ENCODE data around the gene KLHL2.
A peak's percentile ranks its signal among the peaks of the same experiment; 100 is the strongest.
"Not testable (repeated sequence)": the region's sequence is repeated elsewhere in the genome, so short reads cannot be mapped to it uniquely, and the experiment has no call there.

Gene KLHL2

DNA sequence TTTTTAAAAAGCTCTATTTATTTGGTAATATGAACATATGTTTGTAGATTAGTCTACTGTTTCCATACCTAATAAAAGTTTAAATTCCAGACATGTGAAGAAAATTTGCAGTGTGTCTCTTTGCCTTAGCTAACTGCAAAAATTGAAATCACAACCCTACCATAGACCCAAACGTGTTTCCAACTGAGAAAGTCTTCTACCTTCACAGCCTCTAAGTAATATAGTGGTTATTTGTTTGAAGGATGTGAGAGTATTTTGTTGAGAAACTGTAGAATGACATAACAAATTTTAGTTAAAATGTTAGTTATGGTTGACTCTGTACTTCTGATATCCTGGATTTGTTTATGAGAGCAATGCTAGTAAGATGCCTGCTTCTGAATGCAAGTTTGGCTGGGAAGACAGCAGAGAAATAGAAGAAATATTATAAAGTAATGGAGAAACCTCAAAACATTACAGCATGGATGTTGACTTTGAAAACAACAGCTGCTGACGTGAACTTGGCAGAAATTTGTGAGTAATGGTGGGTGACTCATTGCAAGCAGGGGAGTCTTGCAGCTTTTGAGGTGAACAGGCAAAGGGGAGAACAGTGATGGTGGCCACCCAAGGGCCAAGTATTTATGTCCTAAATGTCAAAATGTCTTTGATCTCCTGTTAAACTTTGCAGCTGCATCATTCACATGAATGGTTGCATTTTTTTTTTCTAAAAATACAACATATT lies 7.8 kb downstream of the KLHL2 start:
- H3K4me3 ChIP-seq (ENCODE audit: low read length); H3K9ac ChIP-seq (ENCODE audit: low read length); H3K9me3 ChIP-seq (ENCODE audit: control insufficient read depth, low read length); H3K27me3 ChIP-seq (replicated peaks; ENCODE audit: control insufficient read depth, insufficient read depth, low read length); H3K36me3 ChIP-seq (ENCODE audit: control insufficient read depth, insufficient read depth, low read length, severe bottlenecking): not testable (repeated sequence)
- peak; percentile 70 for DNase-seq (ENCODE audit: low read depth)
- H3K4me1 ChIP-seq (ENCODE audit: control insufficient read depth, insufficient read depth, low read length) = peaks cover 11% of the 10 kb centered on the region

DNA sequence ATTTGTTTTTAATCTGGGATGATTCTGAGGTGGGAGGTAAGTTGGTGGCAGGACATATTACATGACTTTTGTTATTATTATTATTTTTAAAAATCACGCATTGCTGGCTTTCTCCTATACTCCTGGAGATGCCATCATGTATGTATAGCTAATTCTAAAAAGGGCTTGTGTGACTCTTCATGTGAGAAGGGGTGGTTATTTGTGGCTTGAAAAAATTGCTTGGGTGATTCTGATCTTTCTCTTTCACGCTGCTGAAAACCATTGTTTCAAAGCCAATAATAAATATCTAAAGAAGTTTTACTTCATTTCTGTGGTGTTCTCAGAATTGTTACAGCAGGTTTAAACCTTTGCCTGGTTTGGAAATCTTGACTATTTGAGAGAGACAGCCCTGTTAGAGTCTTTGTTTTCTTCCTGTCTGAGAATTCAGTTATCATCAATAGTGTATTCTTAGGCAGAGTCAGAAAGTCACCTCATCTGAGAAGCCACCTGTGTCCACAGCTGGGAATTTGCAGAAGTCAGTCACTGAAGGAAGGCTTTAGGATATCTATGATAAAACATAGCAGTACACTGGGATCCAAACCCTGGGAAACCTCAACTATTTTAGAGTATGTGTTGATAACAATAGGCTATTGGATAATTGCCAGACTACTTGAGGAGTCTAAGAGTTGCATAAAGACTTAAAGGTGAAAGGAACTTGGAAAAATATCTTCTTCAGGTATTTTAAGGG lies 8.6 kb downstream of the KLHL2 start:
- H3K4me3 ChIP-seq (ENCODE audit: low read length); H3K36me3 ChIP-seq (ENCODE audit: control insufficient read depth, insufficient read depth, low read length, severe bottlenecking); H3K9me3 ChIP-seq (ENCODE audit: control insufficient read depth, low read length); H3K27me3 ChIP-seq (replicated peaks; ENCODE audit: control insufficient read depth, insufficient read depth, low read length); DNase-seq (ENCODE audit: low read depth); H3K9ac ChIP-seq (ENCODE audit: low read length): not testable (repeated sequence)
- H3K4me1 ChIP-seq (ENCODE audit: control insufficient read depth, insufficient read depth, low read length) = peaks cover 11% of the 10 kb centered on the region

DNA sequence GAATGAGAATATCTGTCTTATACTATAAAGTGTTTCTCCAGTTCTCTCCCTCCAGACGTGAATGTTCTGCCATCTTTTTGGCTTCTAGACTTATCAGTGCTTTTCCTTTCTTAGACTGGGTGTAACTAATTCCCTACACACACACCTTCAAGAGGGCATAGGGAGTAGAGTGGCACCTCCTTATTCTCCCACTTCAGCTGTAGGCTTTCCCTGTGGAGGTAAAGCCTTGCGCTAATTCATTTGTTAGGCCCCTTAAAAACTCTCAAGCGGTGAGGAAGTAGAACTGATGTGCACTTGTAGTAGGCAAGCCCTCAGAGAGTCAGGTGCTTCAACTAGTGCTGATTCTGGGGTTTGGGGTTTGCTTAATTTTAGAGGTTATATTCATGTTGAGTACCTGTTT lies 10.0 kb downstream of the KLHL2 start:
- Histone ChIP-seq H3K9me3 (ENCODE audit: control insufficient read depth, low read length) (no peaks in the 10 kb centered on the region), H3K9ac (ENCODE audit: low read length) (no peak overlapping the region), H3K36me3 (ENCODE audit: control insufficient read depth, insufficient read depth, low read length, severe bottlenecking) (no peaks in the 10 kb centered on the region), H3K4me3 (ENCODE audit: low read length) (no peak overlapping the region), H3K4me1 (ENCODE audit: control insufficient read depth, insufficient read depth, low read length) (peaks cover 12% of the 10 kb centered on the region), H3K27me3 (replicated peaks; ENCODE audit: control insufficient read depth, insufficient read depth, low read length) (no peaks in the 10 kb centered on the region)
- no peak for DNase-seq (ENCODE audit: low read depth)

DNA sequence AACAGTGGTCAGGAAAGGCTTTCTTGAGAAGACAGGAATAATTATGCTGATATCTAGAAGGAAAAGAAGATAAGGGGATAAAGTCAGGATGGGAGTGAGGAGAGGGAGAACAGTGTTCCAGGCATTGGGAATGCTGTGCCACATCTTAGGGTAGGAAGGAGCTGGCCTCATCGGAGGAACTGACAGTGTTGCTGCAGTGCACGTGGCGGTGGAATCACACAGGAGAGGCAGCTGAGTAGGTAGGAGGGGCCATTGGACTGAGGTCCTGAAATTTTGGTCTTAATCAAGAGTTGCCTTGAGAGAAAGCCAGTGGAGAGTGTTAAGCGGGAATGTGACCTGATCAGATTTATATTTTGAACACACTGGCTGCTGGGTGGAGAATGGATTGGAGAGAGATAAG lies 13.9 kb downstream of the KLHL2 start:
- not testable (repeated sequence) for H3K9me3 ChIP-seq (ENCODE audit: control insufficient read depth, low read length); DNase-seq (ENCODE audit: low read depth); H3K9ac ChIP-seq (ENCODE audit: low read length); H3K4me3 ChIP-seq (ENCODE audit: low read length); H3K27me3 ChIP-seq (replicated peaks; ENCODE audit: control insufficient read depth, insufficient read depth, low read length); H3K36me3 ChIP-seq (ENCODE audit: control insufficient read depth, insufficient read depth, low read length, severe bottlenecking)
- H3K4me1 ChIP-seq (ENCODE audit: control insufficient read depth, insufficient read depth, low read length) = peaks cover 13% of the 10 kb centered on the region

DNA sequence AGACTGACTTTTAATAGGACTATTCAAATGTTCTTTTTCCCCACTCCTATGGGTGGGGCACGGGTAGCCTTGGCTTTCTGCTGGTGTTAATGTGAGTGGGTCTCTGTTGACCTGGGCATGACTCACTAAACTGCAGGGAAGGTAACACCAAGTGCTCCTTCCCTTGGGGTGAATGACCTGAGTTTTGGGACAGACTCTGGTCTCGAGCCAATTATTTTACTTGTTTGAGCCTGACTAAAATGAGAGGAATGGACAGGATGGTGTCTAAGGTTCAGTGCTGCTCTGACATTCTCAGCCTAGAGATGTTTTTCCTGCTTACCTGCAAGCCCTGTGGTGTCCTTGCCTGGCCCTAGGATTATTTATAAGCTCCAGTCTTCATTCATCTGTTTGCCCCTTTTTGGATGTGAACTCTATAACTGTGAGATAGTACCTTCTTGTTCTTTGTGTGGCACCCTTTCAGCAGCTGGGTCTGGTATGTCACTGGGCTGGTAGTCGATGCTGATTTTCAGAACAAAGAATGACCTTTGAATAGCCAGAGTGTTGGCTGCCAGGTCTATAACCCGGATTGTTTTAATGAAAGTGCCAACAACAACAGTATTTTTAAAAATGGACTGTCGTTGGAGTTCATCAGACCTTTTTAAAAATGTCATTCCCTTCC lies 14.8 kb downstream of the KLHL2 start:
- H3K4me1 ChIP-seq (ENCODE audit: control insufficient read depth, insufficient read depth, low read length); H3K27me3 ChIP-seq (replicated peaks; ENCODE audit: control insufficient read depth, insufficient read depth, low read length); H3K9me3 ChIP-seq (ENCODE audit: control insufficient read depth, low read length); DNase-seq (ENCODE audit: low read depth); H3K9ac ChIP-seq (ENCODE audit: low read length); H3K4me3 ChIP-seq (ENCODE audit: low read length); H3K36me3 ChIP-seq (ENCODE audit: control insufficient read depth, insufficient read depth, low read length, severe bottlenecking): not testable (repeated sequence)

DNA sequence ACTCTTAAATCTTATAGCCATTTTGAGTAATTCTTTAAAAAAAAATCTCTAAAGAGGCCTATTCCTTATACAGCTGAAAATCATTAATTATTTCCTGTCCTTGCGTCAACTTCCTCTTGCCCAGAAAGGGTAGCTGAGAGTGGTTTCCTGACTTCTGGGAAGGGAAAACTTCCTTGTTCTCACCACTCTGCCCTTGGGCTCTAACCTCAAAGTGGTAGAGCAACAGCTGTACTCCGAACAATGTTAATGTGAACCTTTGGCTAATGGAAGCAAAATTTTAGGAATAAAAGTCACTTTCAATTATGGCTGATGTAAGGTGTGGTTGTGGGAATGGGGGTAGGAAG lies 15.3 kb downstream of the KLHL2 start:
- no peak overlapping the region for H3K4me3 ChIP-seq (ENCODE audit: low read length)
- H3K4me1 ChIP-seq (ENCODE audit: control insufficient read depth, insufficient read depth, low read length) = peaks cover 5% of the 10 kb centered on the region
- H3K36me3 ChIP-seq (ENCODE audit: control insufficient read depth, insufficient read depth, low read length, severe bottlenecking) = no peaks in the 10 kb centered on the region
- H3K9ac ChIP-seq (ENCODE audit: low read length) = no peak overlapping the region
- no peaks in the 10 kb centered on the region for H3K9me3 ChIP-seq (ENCODE audit: control insufficient read depth, low read length)
- H3K27me3 ChIP-seq (replicated peaks; ENCODE audit: control insufficient read depth, insufficient read depth, low read length) = no peaks in the 10 kb centered on the region
- no peak for DNase-seq (ENCODE audit: low read depth)

DNA sequence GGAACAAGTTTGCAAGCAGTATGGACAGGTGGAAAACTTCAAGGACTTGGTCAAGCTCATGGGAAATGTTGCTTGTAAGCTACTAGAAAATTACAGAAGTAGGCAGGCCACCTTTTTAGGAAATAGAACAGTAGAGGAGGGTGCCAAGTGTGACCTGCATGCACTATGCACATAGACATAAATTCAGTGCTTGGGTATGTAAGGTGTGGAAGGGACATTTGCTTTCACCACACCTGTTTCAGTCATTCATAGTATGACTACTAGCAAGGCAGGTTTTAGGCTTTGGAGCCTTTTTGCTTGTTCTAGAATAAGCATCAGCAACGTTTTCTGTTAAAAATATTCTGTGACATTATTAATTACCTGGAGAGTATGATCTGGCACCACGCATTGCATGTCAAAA lies 20.0 kb downstream of the KLHL2 start:
- not testable (repeated sequence) for H3K36me3 ChIP-seq (ENCODE audit: control insufficient read depth, insufficient read depth, low read length, severe bottlenecking); H3K4me1 ChIP-seq (ENCODE audit: control insufficient read depth, insufficient read depth, low read length); H3K9me3 ChIP-seq (ENCODE audit: control insufficient read depth, low read length); DNase-seq (ENCODE audit: low read depth); H3K27me3 ChIP-seq (replicated peaks; ENCODE audit: control insufficient read depth, insufficient read depth, low read length); H3K9ac ChIP-seq (ENCODE audit: low read length); H3K4me3 ChIP-seq (ENCODE audit: low read length)

DNA sequence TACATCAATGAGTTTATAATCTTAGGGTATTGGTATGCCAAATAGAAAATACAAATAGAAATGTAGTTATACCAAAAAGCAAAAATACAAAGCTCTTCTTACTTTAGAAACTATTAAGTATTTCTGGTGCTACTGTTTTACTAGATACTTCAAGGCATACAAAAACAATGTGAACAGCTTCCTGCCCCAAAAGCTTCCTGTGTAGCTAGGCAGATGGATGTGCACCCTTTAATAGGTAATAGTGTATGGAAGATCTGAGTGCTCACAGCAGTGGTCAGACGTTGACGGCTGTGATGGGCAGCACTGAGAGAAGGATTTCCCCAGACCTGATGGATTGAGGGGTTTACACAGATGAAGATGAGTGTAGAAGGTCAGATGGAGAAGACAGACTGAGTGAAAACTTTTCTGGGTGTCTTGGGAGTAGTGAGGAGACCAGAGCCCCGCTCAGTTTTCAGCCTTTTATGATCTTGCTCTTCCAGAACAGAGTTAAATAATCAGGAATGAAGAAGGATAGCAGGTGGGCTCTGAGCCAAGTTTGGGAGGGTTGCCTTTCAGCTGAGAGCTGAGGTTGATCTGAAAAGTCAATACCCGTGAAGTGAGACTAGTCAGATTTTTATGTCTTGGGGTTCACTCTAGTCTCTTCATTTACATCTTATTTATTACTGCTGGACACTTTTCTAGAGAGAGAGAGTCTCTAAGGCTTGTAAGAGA lies 22.3 kb downstream of the KLHL2 start:
- H3K4me3 ChIP-seq (ENCODE audit: low read length); H3K36me3 ChIP-seq (ENCODE audit: control insufficient read depth, insufficient read depth, low read length, severe bottlenecking); DNase-seq (ENCODE audit: low read depth); H3K9me3 ChIP-seq (ENCODE audit: control insufficient read depth, low read length); H3K9ac ChIP-seq (ENCODE audit: low read length); H3K27me3 ChIP-seq (replicated peaks; ENCODE audit: control insufficient read depth, insufficient read depth, low read length); H3K4me1 ChIP-seq (ENCODE audit: control insufficient read depth, insufficient read depth, low read length): not testable (repeated sequence)

DNA sequence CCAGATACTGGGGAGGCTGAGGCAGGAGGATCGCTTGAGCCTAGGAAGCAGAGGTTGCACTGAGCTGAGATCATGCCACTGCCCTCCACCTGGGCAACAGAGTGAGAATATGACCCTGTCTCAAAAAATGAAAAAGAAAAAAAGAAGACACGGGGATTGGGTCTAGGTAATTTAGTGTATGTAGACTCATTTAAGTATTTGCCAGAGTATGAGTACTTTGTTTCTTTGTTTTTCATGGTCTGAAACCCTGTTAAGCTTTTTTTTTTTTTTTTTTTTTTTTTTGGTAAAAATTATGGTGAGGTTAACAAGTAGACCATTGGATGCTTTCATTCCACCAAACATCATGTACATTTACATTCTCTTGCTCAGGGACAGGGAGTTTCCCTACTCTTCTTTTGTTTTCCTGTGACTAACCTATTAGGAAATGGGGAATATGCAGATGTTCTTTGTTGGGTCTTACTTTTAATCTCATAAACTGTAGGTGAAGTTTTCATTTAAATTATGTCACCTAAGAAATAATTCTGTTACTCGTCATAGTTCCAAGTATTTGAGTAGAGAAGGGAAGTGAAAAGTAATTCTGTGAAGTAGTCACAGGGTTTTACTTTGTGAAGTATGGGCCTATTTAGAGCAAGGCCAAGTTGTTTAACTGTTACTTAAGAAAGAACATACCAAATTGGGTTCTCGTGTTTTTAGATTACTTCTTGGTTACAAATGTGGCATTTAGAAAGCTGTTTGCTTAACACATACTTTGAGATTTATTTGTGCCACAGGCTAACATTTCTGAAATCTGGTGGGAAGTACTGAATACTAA lies 25.5 kb downstream of the KLHL2 start:
- H3K27me3 ChIP-seq (replicated peaks; ENCODE audit: control insufficient read depth, insufficient read depth, low read length); H3K4me3 ChIP-seq (ENCODE audit: low read length); H3K4me1 ChIP-seq (ENCODE audit: control insufficient read depth, insufficient read depth, low read length); H3K9me3 ChIP-seq (ENCODE audit: control insufficient read depth, low read length); H3K9ac ChIP-seq (ENCODE audit: low read length); H3K36me3 ChIP-seq (ENCODE audit: control insufficient read depth, insufficient read depth, low read length, severe bottlenecking): not testable (repeated sequence)
- peak; percentile 62 for DNase-seq (ENCODE audit: low read depth)

DNA sequence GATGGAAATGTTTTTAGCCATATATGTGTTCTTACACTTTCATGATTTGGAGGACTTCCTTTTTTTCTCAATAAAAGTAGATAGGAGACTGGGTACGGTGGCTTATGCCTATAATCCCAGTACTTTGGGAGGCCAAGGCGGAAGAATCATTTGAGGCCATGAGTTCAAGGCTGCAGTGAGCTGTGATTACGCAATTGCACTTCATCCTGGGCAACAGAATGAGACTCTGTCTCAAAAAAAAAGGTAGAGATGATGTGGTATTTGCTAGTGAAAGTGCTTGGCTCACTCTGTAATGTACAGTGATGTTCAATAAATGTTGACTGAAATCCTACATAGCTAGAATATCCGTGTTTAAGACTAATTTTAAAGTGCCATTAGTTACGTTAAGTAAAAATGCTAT lies 27.4 kb downstream of the KLHL2 start:
- H3K9me3 ChIP-seq (ENCODE audit: control insufficient read depth, low read length) = no peaks in the 10 kb centered on the region
- H3K9ac ChIP-seq (ENCODE audit: low read length) = no peak overlapping the region
- H3K4me1 ChIP-seq (ENCODE audit: control insufficient read depth, insufficient read depth, low read length) = no peaks in the 10 kb centered on the region
- H3K4me3 ChIP-seq (ENCODE audit: low read length) = no peak overlapping the region
- H3K27me3 ChIP-seq (replicated peaks; ENCODE audit: control insufficient read depth, insufficient read depth, low read length) = no peaks in the 10 kb centered on the region
- no peak for DNase-seq (ENCODE audit: low read depth)
- H3K36me3 ChIP-seq (ENCODE audit: control insufficient read depth, insufficient read depth, low read length, severe bottlenecking) = no peaks in the 10 kb centered on the region

DNA sequence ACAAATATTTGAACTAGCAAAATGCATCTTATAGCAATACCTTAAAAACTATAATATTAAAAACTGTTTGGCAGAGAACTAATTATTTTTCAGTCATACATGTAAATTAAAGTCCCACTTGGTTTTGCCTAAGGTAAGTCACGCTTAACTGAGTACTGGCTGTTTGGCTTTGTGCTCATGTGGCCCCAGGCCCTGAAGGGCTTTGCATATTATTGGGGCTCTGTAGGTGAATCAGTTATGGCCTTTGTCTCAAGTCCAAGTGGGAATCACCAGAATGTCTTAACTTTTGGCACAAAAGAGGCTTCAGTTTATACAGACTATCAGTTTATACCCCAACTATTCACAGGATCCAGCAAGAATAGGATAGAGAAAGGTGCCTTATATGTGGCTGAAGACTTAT lies 29.5 kb downstream of the KLHL2 start:
- not testable (repeated sequence) for H3K9me3 ChIP-seq (ENCODE audit: control insufficient read depth, low read length); H3K4me1 ChIP-seq (ENCODE audit: control insufficient read depth, insufficient read depth, low read length); H3K4me3 ChIP-seq (ENCODE audit: low read length); H3K36me3 ChIP-seq (ENCODE audit: control insufficient read depth, insufficient read depth, low read length, severe bottlenecking); H3K9ac ChIP-seq (ENCODE audit: low read length); DNase-seq (ENCODE audit: low read depth); H3K27me3 ChIP-seq (replicated peaks; ENCODE audit: control insufficient read depth, insufficient read depth, low read length)

All from adipocyte (in vitro differentiated cells).